Activated T-cell treated with anti-CD3 and anti-CD28 coated beads for 1 hour (primary cell): ENCODE measurements around the gene TNFSF8.

Source experiments
- DNase-seq: peaks from one replicate; pipeline ENCODE4 v3.0.0-alpha.2; 2020; ENCODE audit warnings: low read depth

Gene TNFSF8

GRCh38 chr9:114930056-114930812, at the start of gene TNFSF8:
TSS of gene TNFSF8 (minus strand) at chr9:114930591. CDS start at chr9:114930303, 288 bp downstream.
- peak; percentile 47 for DNase-seq

DNA sequence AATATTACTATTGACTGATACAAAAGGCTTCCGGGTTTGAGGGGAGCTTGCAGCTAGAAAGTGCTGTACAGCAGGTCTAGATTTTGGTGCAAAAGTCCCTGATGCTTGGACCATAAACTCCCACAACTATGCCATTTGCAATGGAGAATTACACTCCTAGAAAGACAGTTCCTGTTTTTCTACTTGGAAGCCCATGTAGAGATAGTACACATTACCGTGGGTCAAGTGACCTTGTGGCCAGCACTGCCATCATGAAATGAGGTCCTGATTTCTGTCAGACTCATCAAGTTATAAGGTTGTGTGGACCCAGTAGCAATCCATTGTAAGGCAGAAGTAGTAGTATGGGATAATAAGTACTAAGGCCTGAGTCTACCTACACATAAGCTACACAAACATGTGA, 42.8 kb upstream of the TNFSF8 start:
- no peak for DNase-seq

DNA sequence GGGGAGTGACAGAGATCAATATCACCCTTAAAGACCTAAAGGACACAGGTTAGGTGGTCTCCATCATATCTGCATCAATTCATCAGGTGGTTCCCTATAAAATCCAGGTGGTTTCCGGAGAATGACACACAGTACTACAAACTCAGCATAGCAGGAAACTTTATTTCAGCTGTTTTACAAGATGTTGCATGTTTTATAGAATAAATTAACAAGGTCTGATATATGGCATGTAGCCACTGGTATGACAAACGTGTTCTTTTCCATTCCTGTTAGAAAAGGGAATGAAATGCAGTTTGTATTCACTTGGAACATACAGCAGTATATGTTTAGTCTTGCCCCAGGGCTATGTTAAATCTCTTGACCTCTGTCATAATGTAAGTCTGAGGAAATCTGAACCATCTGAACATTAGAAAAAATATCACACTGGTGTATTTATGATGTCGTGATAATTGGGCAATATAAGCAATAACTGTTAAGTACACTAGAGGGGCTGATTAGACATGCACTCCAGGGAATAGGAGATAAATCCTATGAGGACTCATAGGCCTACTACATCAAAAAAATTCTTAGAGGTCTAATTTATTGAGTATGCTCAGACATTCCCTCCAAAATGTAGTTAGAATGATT, 42.2 kb upstream of the TNFSF8 start:
- DNase-seq, result no peak

DNA sequence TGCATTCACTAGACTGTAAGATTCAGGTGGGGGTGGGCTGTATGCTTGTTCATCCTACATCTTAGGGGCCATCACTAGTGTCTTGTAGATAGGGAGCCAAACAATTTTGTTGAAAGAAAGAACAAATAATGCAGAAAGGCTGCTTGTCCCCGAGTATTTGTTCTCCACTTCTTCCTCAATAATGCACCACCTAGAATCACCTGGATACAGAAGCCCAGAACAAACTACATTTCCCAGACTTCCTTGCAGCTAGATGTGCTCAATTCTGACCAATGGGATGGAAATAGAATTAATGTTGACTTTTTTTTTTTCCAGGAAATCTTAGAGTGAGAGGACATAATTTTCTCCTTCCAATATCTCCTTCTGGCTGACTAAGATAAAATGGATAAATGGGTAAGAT, 38.9 kb upstream of the TNFSF8 start:
- no peak for DNase-seq

GRCh38 chr9:114968671-114969070, 38.3 kb upstream of the TNFSF8 start:
- no peak for DNase-seq

DNA sequence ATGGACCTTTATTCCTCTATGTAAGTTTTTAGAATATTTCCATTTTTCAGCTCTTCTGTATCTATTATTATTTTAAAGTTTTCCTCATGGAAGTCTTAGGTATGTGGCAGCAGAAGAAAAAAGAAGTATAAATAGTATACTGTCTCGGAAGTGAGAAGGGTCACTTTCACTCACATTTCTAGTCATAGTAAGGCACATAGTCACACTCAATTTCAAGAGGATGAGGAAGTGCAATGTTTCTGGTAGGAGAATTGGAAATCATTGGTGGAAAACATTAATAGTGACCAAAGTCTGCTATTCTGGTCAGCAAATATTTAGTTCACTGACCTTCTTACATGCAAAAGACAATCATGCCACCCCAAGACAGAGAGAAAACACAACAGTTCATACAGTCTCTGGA, 35.2 kb upstream of the TNFSF8 start:
- no peak for DNase-seq

DNA sequence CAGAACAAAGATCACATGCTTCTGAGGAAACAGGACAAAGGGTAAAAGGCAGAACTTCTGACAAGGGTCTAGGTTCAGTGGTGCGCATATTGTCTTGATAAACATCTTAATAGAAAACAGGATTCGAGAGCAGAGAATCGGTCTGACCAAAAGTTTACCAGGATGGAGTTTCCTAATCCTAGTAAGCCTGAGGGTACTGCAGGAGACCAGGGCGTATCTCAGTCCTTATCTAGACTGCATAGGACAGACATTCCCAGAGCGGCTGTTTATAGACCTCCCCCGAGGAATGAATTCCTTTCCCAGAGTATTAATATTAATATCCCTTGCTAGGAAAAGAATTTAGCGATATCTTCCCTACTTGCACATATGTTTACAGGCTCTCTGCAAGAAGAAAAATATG, 32.4 kb upstream of the TNFSF8 start:
- DNase-seq, result no peak

DNA sequence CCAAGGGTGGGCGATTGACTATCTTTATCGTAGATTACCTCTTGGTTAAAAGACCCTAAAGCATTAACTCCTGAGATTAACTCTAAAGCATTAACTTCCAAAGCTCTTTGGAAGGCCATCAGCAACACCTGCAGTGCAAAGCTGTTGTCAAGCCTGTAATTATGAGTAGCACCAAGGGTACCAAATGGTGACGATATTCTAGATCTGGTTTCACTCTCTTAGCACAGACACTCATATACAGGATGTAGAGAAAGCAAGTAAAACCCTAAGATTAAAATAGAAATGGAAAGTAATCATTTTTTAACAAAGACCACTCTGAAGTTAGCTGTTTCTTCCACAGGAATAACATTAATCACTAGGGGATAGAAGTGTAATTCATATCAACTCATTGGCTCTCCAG, 29.9 kb upstream of the TNFSF8 start:
- DNase-seq, result no peak

DNA sequence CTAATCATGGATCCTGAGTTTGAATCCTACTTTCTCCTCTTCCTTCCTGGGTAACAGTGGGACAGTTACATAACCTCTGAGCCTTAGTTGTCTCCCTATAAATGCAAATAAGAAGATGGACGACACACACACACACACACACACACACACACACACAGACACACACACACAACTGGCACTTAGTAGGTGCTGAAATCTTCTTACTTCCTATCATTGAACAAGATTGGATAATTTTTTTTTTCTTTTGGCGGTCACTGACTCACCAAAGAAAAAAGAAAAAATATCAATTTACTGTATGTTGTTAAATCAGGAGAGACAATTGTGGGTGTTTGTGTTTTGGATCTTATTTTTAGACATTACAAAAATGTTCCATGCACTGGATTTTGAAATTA, 28.4 kb upstream of the TNFSF8 start:
- DNase-seq, result no peak

DNA sequence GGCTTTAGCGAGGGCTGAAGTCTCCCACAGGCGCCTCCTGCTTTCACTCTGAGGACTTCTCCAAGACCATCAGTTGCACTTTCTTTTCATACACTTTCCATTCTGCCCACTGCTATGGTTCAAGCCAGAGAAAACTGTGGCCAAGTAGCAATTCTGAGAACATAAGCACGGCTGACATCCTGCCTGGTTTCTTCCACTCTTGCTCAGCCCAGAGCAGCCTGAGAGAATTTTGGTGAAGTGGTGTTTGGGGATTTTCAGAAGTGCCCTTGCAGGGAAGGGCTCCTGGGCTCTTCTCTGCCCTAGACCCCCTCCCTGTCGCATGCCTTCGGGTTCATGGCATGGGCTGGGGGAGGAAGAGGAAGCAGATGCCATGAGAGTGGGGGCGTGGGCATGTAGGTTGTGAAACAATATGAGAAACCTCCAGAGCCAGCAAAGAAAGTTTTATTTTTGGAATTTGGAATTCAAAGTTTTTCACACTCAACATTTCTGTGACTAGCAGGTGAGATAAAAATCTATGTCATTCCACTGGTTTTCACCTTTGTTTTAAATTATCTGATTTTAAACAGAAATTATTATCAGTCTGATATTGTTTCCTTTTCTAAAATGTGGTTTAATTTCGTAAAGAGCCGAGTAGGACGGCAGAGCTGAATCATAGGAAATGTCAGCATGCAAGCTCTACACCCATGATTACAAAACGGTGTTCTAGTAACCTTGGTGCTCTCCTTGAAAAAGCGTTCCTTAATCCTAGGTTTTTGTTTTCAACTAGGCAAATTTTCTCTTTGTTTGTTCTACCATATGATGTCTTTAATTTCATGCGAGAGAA, 27.8 kb upstream of the TNFSF8 start:
- no peak for DNase-seq

DNA sequence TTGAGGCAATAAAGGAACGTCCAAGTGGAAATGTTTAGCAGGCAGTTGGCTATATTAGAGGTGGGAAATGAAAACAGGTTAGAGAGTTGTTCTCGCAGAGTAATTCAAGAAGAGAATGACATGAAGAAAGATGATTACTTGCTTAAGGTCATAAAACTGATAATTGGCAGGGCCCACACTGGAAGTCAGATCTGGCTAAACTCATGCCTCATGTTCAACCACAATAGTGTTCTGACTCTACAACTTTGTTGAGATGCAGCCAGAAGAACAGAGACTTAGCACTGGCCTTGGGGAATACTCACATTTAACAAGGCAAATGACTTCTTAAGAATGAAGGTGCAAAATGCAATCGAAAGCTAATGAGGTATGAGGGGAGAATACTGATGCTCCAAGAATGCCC, 27.2 kb upstream of the TNFSF8 start:
- no peak for DNase-seq

DNA sequence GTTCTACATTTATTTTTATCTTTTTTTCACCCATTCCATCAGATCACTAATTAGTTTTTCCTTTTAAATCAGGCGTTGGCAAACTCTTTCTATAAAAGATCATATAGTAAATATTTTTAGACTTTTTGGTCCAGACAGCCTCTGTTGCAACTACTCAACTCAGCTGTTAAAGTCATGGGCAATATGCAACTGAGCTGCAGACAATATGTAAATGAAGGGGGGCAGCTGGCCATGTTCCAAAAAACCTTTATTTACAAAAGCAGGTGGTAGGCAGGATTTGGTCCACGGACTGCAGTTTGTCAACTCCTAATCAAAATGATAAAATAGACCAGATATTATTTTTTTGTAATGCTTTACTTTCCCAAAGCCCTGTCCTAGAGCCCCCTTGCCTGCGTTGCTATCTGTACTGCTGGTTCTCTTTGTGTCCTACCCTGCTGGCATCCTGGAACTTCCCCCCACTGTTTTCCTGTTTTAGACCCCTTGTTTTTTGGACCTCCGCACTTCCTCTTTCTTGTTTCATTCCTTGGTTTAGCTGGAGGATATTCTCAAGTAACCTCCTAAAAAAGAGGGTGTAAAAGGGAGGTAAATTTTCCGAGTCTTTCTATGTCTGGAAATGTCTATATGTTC, 24.7 kb upstream of the TNFSF8 start:
- no peak for DNase-seq

DNA sequence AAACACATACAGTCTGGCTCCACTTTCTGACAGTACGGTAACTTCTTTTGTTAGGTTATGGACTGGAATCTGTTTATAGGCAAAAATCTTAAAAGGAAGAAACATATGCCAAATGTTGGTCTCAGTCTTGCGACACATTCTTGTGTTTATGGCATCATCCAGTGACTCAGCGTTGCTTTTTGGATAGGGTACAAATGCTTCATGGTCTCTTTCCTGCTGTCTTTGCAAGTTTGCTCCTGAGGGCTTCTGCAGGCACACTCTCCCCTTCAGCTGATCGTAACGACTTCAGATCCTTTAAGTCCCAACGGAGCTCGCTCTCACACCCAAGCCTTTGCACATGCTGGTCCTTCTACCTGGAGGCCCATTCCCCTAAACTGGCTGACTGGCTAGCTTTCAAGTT, 23.6 kb upstream of the TNFSF8 start:
- DNase-seq, result no peak

DNA sequence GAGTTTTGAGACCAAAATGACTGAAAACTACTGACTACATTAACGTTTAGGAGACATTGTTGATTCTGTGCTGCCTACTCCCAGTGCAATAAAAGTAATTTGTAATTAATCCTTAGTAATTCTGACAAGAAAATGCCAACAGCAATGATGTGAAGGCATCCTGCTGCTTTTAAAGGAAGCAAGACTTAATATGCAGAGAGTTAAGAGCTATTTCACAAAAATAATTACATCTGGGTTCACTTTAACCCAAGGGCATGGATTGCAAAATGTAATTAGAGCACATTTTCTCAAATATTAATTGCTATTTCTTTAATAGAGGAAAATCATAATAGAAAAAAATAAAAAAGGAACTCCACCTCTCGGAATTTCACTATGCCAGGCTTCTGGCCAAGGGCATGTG, 22.7 kb upstream of the TNFSF8 start:
- no peak for DNase-seq

- no peak for DNase-seq
These were observed 20.4 kb upstream of the TNFSF8 start for GRCh38 chr9:114950761-114951160.

GRCh38 chr9:114947058-114947457, 16.7 kb upstream of the TNFSF8 start:
- DNase-seq, result no peak

- no peak for DNase-seq
These were observed 15.4 kb upstream of the TNFSF8 start for GRCh38 chr9:114945616-114946412.

- DNase-seq, result no peak
These were observed 11.0 kb upstream of the TNFSF8 start for GRCh38 chr9:114941376-114941775.

DNA sequence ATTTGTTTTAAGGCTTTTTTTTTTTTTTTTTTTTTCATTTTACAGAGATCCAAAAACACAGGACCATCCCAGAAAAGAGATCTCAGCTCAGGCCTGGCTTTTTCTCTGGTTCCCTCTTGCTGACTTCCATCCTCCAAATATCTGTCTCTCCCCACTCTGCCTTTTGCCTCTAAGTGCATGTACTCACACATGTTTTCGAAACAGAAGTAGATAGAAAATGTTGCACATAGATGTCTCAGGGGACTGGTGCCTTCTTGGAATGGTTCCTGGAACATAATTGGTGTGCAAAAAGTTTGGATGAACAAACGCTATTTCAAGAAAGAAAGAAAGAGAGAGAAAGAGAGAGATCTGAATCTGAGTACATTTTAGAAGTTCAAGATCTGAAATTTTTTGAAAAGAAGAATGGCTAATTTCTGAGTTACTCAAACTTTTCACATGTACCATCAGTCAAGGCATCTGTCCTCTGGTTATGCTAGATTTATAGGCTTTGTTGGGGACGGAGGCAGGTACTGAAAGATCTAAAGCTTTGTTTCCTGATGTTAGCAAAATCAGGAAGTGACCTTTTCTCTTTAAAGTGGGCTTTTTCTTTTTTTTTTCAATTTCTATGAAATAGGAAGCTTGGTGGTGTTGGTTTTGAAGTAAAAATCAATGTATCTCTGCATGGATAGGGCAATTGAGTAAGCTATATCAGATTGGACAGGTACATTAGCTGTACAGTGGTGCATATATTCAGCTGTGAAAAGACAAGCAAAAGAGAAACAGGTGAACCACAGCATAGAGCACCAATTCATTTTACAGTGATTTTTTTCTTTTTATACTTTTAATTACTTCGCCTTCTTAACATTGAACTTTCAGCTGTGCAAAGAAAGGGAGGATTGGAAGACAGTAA, 8.5 kb upstream of the TNFSF8 start:
- DNase-seq, result no peak

DNA sequence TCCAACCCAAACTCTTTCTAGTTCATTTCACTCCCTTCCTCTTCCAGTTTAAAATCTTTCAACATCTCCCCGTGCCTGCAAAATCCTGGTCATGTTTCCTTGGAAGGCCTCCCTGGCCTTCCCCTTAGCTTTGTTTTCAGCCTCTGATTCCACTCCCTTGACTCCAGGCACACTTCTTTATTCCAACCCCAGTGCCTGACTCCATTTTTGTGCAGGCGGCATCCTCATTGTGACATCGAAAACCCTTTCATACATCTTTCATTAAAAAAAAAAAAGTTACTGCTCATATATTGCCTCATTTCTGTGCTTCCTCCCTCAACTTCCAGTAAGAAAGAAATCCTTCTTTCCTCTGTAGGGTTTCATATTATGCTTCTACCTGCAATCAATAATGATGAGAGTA, 7.1 kb upstream of the TNFSF8 start:
- DNase-seq, result no peak

DNA sequence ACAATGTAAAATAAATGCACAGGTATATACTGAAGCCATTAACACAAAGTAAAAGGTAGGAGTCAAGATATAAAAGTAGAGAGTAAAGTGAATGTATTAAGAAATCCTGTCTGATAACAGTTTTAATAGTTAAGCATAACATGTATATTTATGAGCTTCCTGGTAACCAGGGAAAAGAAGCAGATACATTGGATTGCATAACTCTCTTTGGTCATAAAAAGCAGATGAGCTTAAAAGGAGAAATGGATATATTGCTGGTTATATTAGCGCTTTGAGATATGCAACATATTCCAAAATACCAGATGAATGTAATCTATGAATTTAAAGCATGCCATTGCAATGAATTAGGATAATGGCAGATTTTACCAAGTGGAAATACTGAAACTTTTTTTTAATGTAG, 6.2 kb upstream of the TNFSF8 start:
- DNase-seq, result no peak
